Keratinocyte (primary cell): ENCODE results near the gene STX17. TPM values are rescaled to one million over a fixed set of nuclear protein-coding genes. Genes with fewer than 3 reads are reported as not detected.

Source experiments
- DNase-seq: peaks from one replicate; pipeline ENCODE4 v3.0.0-alpha.2; 2011; ENCODE audit warnings: low read depth, missing footprints, low spot score
- FAIRE-seq: peaks from 2 replicates; lab custom pipeline; 2011; peaks lifted over from hg19 to GRCh38; lab: Jason Lieb, UNC
- H2AFZ ChIP-seq: 2 replicates; pipeline ENCODE4 v1.6.0; 2012; ENCODE audit warnings: low read length, control low read depth, inconsistent platforms; ENCODE audit not compliant: control insufficient read depth
- H3K27ac ChIP-seq: 2 replicates; pipeline ENCODE4 v1.5.1; 2011; ENCODE audit warnings: low read length; ENCODE audit not compliant: control insufficient read depth, insufficient read depth
- H3K27me3 ChIP-seq: 3 replicates; pipeline ENCODE4 v1.6.0; 2011; ENCODE audit warnings: low read length; ENCODE audit not compliant: control insufficient read depth, insufficient read depth; ENCODE audit errors: extremely low read depth
- H3K36me3 ChIP-seq, 2 experiments: 2 replicates in 1 of 2; 3 replicates in 1 of 2; pipeline ENCODE4 v1.5.1; 2011; ENCODE audit warnings: low read length in 2 of 2, mild to moderate bottlenecking in 1 of 2; ENCODE audit not compliant: control insufficient read depth in 2 of 2, insufficient read depth in 2 of 2; ENCODE audit errors: extremely low read depth in 1 of 2
- H3K4me1 ChIP-seq: 3 replicates; pipeline ENCODE4 v1.5.1; 2011; ENCODE audit warnings: low read length; ENCODE audit not compliant: control insufficient read depth, insufficient read depth; ENCODE audit errors: extremely low read depth
- H3K4me2 ChIP-seq: 3 replicates; pipeline ENCODE4 v1.6.0; 2011; ENCODE audit warnings: low read depth, low read length; ENCODE audit not compliant: control insufficient read depth, insufficient read depth; ENCODE audit errors: extremely low read depth
- H3K4me3 ChIP-seq, 3 experiments: fragments of 200-600 bp in 1 of 3; sonication (generic) in 1 of 3; 2 replicates in 2 of 3; 3 replicates in 1 of 3; pipeline ENCODE4 v1.5.1; 2011 to 2016; ENCODE audit warnings: low read length in 3 of 3, mild to moderate bottlenecking in 3 of 3, control low read depth in 2 of 3, inconsistent platforms in 1 of 3, low read depth in 1 of 3, mixed read lengths in 1 of 3, mixed run types in 1 of 3, moderate library complexity in 1 of 3; ENCODE audit not compliant: control insufficient read depth in 2 of 3, insufficient read depth in 2 of 3; ENCODE audit errors: extremely low read depth in 1 of 3
- H3K79me2 ChIP-seq: 2 replicates; pipeline ENCODE4 v1.6.0; 2012; ENCODE audit warnings: low read length; ENCODE audit not compliant: control insufficient read depth, insufficient read depth
- H3K9ac ChIP-seq: 3 replicates; pipeline ENCODE4 v1.6.0; 2011; ENCODE audit warnings: low read length; ENCODE audit not compliant: control insufficient read depth, insufficient read depth; ENCODE audit errors: extremely low read depth
- H3K9me1 ChIP-seq: 3 replicates; pipeline ENCODE4 v1.6.0; 2011; ENCODE audit warnings: low read length; ENCODE audit not compliant: control insufficient read depth, insufficient read depth; ENCODE audit errors: extremely low read depth
- H3K9me3 ChIP-seq: 2 replicates; pipeline ENCODE4 v1.5.1; 2012; ENCODE audit warnings: low read depth, low read length; ENCODE audit not compliant: control insufficient read depth
- H4K20me1 ChIP-seq: 3 replicates; pipeline ENCODE4 v1.6.0; 2011; ENCODE audit warnings: low read length; ENCODE audit not compliant: control insufficient read depth, insufficient read depth; ENCODE audit errors: extremely low read depth
- EZH2 ChIP-seq: IDR thresholded peaks from one replicate; pipeline ENCODE4 v1.6.1; 2012; ENCODE audit warnings: inconsistent platforms, mild to moderate bottlenecking, low read length, moderate library complexity
- dilution Hi-C: fragments of 300-500 bp; cut with MboI; formaldehyde crosslinking; loops from one replicate; pipeline ENCODE4 v1.7.0; 2020; ENCODE audit warnings: low sequenced_read_pairs; ENCODE audit not compliant: extremely low pct_ligation_motif_present
- polyA plus RNA-seq, 5 experiments: library from polyadenylated mRNA; depleted of rRNA in 3 of 5; stranded (reverse) in 3 of 5; stranded (forward) in 1 of 5; unstranded in 1 of 5; fragments of >200 nt; gene quantifications; 1 replicate in 1 of 5; 2 replicates in 3 of 5; 3 replicates in 1 of 5; pipeline versions ENCODE4 v1.2.1 to v1.2.3, GENCODE V29; 2011 to 2012; ENCODE audit warnings: missing spikeins in 2 of 5, low read depth in 1 of 5, low replicate concordance in 1 of 5
- TF ChIP-seq, protein P1 (sequence below), 3 experiments: IDR thresholded peaks in 1 of 3; conservative IDR thresholded peaks in 1 of 3; optimal IDR thresholded peaks in 1 of 3; 2 replicates in 2 of 3; 3 replicates in 1 of 3; pipeline versions ENCODE3 to v1.5.1; 2011; ENCODE audit warnings: low read length in 3 of 3, mild to moderate bottlenecking in 3 of 3, moderate library complexity in 2 of 3, control low read depth in 1 of 3, inconsistent platforms in 1 of 3; ENCODE audit not compliant: insufficient read depth in 2 of 3; ENCODE audit errors: extremely low read depth in 1 of 3

The STX17 gene
- polyA plus RNA-seq, 1 donor (not counting 4 experiments of a cell fraction or from before 2014, with no cell fraction given), result 12.6 TPM

DNA sequence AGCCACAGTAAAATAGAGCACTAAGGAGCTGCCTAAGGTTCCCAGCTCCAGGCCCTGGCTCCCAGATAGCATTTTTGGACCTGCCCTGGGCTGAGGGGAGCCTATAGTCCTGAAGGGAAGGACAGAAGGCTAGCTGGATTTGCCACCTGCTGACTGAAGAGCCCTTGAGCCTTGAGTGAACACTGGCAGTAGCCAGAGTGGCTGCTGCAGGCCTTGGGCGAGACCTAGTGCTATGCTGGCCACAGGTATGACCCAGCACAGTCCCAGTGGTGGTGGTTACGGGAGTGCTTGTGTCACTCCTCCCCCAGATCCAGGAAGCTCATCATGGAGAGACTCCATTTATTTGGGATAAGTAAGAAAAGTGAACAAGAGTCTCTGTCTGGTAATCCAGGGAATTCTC lies 10.3 kb upstream of the STX17 start:
- Histone ChIP-seq H3K4me1 (no peaks in the 10 kb centered on the region), H3K9ac (no peak overlapping the region), H3K4me3 (no peak overlapping the region), H3K79me2 (no peaks in the 10 kb centered on the region), H3K9me3 (no peaks in the 10 kb centered on the region), H3K9me1 (no peaks in the 10 kb centered on the region), H3K4me2 (no peak overlapping the region), H4K20me1 (no peaks in the 10 kb centered on the region), H2AFZ (no peak overlapping the region), H3K27ac (no peak overlapping the region), H3K36me3 (no peaks in the 10 kb centered on the region), H3K27me3 (peaks cover 12% of the 10 kb centered on the region)
- no peak for FAIRE-seq
- no peak for DNase-seq
- dilution Hi-C loops, result no loop called here
- TF ChIP-seq EZH2, result no peak
- TF ChIP-seq, protein P1, sequence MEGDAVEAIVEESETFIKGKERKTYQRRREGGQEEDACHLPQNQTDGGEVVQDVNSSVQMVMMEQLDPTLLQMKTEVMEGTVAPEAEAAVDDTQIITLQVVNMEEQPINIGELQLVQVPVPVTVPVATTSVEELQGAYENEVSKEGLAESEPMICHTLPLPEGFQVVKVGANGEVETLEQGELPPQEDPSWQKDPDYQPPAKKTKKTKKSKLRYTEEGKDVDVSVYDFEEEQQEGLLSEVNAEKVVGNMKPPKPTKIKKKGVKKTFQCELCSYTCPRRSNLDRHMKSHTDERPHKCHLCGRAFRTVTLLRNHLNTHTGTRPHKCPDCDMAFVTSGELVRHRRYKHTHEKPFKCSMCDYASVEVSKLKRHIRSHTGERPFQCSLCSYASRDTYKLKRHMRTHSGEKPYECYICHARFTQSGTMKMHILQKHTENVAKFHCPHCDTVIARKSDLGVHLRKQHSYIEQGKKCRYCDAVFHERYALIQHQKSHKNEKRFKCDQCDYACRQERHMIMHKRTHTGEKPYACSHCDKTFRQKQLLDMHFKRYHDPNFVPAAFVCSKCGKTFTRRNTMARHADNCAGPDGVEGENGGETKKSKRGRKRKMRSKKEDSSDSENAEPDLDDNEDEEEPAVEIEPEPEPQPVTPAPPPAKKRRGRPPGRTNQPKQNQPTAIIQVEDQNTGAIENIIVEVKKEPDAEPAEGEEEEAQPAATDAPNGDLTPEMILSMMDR (optimal IDR thresholded peaks at IDR 0.05 in 1 of 3, IDR thresholded peaks at IDR 0.05 in 1 of 3, conservative IDR thresholded peaks at IDR 0.05 in 1 of 3; ENCODE audit: extremely low read depth in 1 of 3, insufficient read depth in 2 of 3, low read length in 3 of 3), result no peak

DNA sequence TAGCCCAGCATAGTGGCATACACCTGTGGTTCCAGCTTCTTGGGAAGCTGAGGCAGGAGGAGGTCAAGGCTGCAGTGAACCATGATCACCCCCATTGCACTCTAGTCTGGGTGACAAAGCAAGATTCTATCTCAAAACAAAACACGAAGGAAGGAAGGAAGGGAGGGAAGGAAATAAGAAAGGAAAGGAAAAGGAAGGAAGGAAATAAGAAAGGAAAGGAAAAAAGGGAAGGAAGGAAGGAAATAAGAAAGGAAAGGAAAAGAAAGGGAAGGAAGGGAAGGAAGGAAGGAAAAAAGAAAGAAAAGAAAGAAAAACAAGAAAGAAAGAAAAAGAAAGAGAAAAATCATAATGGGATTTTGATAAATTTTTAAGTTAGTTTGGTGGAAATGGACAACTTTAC lies 3.1 kb upstream of the STX17 start:
- Histone ChIP-seq H3K36me3 (no peaks in the 10 kb centered on the region), H3K27me3 (no peaks in the 10 kb centered on the region), H3K79me2 (peaks cover 10% of the 10 kb centered on the region), H3K9me1 (no peaks in the 10 kb centered on the region), H3K9ac (no peak overlapping the region), H4K20me1 (no peaks in the 10 kb centered on the region), H3K4me3 (no peak overlapping the region), H2AFZ (no peak overlapping the region), H3K27ac (no peak overlapping the region), H3K4me2 (no peak overlapping the region), H3K9me3 (no peaks in the 10 kb centered on the region), H3K4me1 (peaks cover 13% of the 10 kb centered on the region)
- FAIRE-seq (no peak), DNase-seq (no peak)
- dilution Hi-C loops, result no loop called here
- TF ChIP-seq EZH2, result no peak
- TF ChIP-seq, protein P1 (optimal IDR thresholded peaks at IDR 0.05 in 1 of 3, IDR thresholded peaks at IDR 0.05 in 1 of 3, conservative IDR thresholded peaks at IDR 0.05 in 1 of 3; ENCODE audit: extremely low read depth in 1 of 3, insufficient read depth in 2 of 3, low read length in 3 of 3), result no peak
